ENCODE results near the gene IGF2R. TPM values are rescaled to one million over a fixed set of nuclear protein-coding genes. Genes with fewer than 3 reads are reported as not detected.

The IGF2R gene
- total RNA-seq, 2 donors from 2014 or later: 50.8 TPM

DNA sequence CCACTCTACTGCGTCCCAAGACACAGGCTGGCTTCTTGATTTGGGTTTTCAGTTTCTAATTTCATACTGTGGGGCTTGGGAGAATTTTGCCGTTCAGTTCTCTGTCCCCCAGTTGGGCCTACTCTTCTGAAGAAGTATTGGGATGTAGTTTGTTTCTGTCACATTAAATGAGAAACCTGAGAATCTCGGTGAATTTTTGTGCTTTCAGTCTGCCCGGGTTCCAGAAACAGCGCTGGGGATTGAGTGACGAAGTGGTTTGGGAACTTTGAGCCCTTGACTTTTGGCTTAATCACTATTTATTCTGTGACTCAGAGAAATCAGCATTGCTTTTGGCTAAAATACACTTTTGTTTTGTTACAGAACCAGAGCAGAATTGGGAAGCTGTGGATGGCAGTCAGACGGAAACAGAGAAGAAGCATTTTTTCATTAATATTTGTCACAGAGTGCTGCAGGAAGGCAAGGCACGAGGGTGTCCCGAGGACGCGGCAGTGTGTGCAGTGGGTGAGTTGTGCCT lies 74.0 kb downstream of the IGF2R start:
- H3K9me3 ChIP-seq: no peaks in the 10 kb centered on the region
- 56 to 66% methylated on average over 11 of the region's 11 CpGs for WGBS, 2 donors
- peaks cover 21% of the 10 kb centered on the region for H3K4me1 ChIP-seq
- DNase-seq (no peak), ATAC-seq (peak; percentile 56)
- no peaks in the 10 kb centered on the region for H3K27me3 ChIP-seq
- TF ChIP-seq POLR2A (IDR thresholded peaks at IDR 0.05): no peak
- no peak for TF ChIP-seq CTCF (IDR thresholded peaks at IDR 0.05)
- intact Hi-C loops (cut with DNase I): no loop called here
- H3K27ac ChIP-seq: peak overlapping the region in 3 of 4 donors; percentile 5 to 45 (median 6)
- peaks cover 6 to 26% of the 10 kb centered on the region in 2 donors for H3K36me3 ChIP-seq (replicated peaks in 1 of 2; ENCODE audit: insufficient read depth in 1 of 2, low read depth in 2 of 2)
- H3K4me3 ChIP-seq: no peak overlapping the region

GRCh38 chr6:160043784-160044183 lies 74.9 kb downstream of the IGF2R start:
- Histone ChIP-seq H3K27me3 (no peaks in the 10 kb centered on the region), H3K4me3 (no peak overlapping the region), H3K4me1 (peaks cover 21% of the 10 kb centered on the region), H3K27ac (no peak overlapping the region), H3K36me3 (replicated peaks in 1 of 2; ENCODE audit: insufficient read depth in 1 of 2, low read depth in 2 of 2) (peaks cover 8 to 32% of the 10 kb centered on the region in 2 donors), H3K9me3 (no peaks in the 10 kb centered on the region)
- no peak for ATAC-seq
- DNase-seq: no peak
- WGBS, 2 donors: 88% methylated on average over 4 of the region's 4 CpGs
- TF ChIP-seq CTCF (IDR thresholded peaks at IDR 0.05) (no peak), POLR2A (IDR thresholded peaks at IDR 0.05) (no peak)
- intact Hi-C loops (cut with DNase I): no loop called here

DNA sequence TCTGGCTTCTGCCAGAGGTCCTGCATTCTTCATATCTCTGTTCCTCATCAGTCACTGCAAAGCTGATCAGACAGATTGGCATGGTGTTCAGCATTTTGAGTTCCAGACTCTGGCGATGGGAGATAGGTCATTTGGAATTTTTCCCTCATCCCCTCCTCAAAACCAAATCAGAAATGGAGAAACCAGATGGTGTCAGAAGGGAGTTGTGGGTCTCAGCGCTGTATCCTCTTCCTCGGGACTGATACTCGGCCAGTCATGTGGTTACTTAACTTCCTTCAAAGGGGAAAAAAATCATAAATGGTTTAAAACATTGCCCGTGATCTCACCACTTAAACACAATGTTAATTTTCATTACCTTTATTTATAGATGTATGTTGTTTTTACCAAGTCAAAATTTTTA lies 75.8 kb downstream of the IGF2R start:
- TF ChIP-seq CTCF (IDR thresholded peaks at IDR 0.05) (no peak), POLR2A (IDR thresholded peaks at IDR 0.05) (no peak)
- 71 to 83% methylated on average over 5 of the region's 5 CpGs for WGBS, 2 donors

GRCh38 chr6:160048471-160048870 lies 79.6 kb downstream of the IGF2R start:
- Histone ChIP-seq H3K27ac (no peak overlapping the region), H3K4me3 (no peak overlapping the region), H3K36me3 (replicated peaks in 1 of 2; ENCODE audit: insufficient read depth in 1 of 2, low read depth in 2 of 2) (peaks cover 14 to 44% of the 10 kb centered on the region in 2 donors), H3K27me3 (no peaks in the 10 kb centered on the region), H3K4me1 (no peaks in the 10 kb centered on the region), H3K9me3 (no peaks in the 10 kb centered on the region)
- TF ChIP-seq CTCF (IDR thresholded peaks at IDR 0.05) (no peak), POLR2A (IDR thresholded peaks at IDR 0.05) (no peak)
- ATAC-seq: no peak
- intact Hi-C loops (cut with DNase I): no loop called here
- no peak for DNase-seq
- 86 to 87% methylated on average over 6 of the region's 6 CpGs for WGBS, 2 donors

More for the DNA sequence above, 75.8 kb downstream of the IGF2R start:
- Histone ChIP-seq H3K27ac (no peak overlapping the region), H3K27me3 (no peaks in the 10 kb centered on the region), H3K36me3 (replicated peaks in 1 of 2; ENCODE audit: insufficient read depth in 1 of 2, low read depth in 2 of 2) (peaks cover 8 to 36% of the 10 kb centered on the region in 2 donors), H3K9me3 (no peaks in the 10 kb centered on the region), H3K4me1 (peaks cover 21% of the 10 kb centered on the region), H3K4me3 (no peak overlapping the region)
- ATAC-seq: no peak
- no peak for DNase-seq
- intact Hi-C loops (cut with DNase I): no loop called here

- no peak for DNase-seq
- WGBS, 2 donors: 93% methylated on average over 9 of the region's 9 CpGs
- H3K36me3 ChIP-seq (replicated peaks in 1 of 2; ENCODE audit: insufficient read depth in 1 of 2, low read depth in 2 of 2): peaks cover 14 to 42% of the 10 kb centered on the region in 2 donors
Observed at GRCh38 chr6:160049346-160049745, 80.5 kb downstream of the IGF2R start.

More at GRCh38 chr6:160049346-160049745, 80.5 kb downstream of the IGF2R start:
- H3K9me3 ChIP-seq: no peaks in the 10 kb centered on the region
- no peak overlapping the region for H3K4me3 ChIP-seq
- no peak overlapping the region for H3K27ac ChIP-seq
- ATAC-seq: no peak
- no peaks in the 10 kb centered on the region for H3K27me3 ChIP-seq
- intact Hi-C loops (cut with DNase I): no loop called here
- TF ChIP-seq POLR2A (IDR thresholded peaks at IDR 0.05) (no peak), CTCF (IDR thresholded peaks at IDR 0.05) (no peak)
- H3K4me1 ChIP-seq: no peaks in the 10 kb centered on the region
